Sigmoid colon (tissue), 7 donors: Measurements from ENCODE around the gene LDLRAD3. TPM values are rescaled to one million over a fixed set of nuclear protein-coding genes. Genes with fewer than 3 reads are reported as not detected.

Source experiments
- DNase-seq: peaks from one replicate; pipeline ENCODE4 v3.0.0-alpha.2; 2019
- H3K27ac ChIP-seq, 4 donors: fragments of 200-600 bp; sonication (generic); one replicate each; pipeline ENCODE4 v1.5.1; 2016 to 2019; ENCODE audit warnings: mild to moderate bottlenecking in 1 of 4
- H3K27me3 ChIP-seq, 3 donors: fragments of 200-600 bp; sonication (generic); one replicate each; pipeline ENCODE4 v1.5.1; 2019; ENCODE audit warnings: mild to moderate bottlenecking in 1 of 3
- H3K36me3 ChIP-seq, 4 donors: fragments of 200-600 bp; sonication (generic); one replicate each; pipeline ENCODE4 v1.5.1; 2016 to 2019
- H3K4me1 ChIP-seq, 4 donors: fragments of 200-600 bp; sonication (generic); one replicate each; pipeline ENCODE4 v1.5.1; 2017 to 2019
- H3K4me3 ChIP-seq, 4 donors: fragments of 200-600 bp; sonication (generic); one replicate each; pipeline ENCODE4 v1.5.1; 2017 to 2019; ENCODE audit warnings: mild to moderate bottlenecking in 2 of 4, moderate library complexity in 1 of 4
- H3K9me3 ChIP-seq, 4 donors: fragments of 200-600 bp in 3 of 4; sonication (generic) in 3 of 4; one replicate each; pipeline versions ENCODE4 v1.5.1 to v1.6.1; 2013 to 2019
- EP300 ChIP-seq, 4 donors: sonication (generic); formaldehyde crosslinking; IDR thresholded peaks; one replicate each; pipeline ENCODE4 v1.6.1; 2017; ENCODE audit warnings: antibody characterized with exemption in 4 of 4
- POLR2A ChIP-seq, 2 donors: fragments of 450-650 bp; IDR thresholded peaks; one replicate each; pipeline ENCODE4 v1.6.1; 2016; ENCODE audit warnings: antibody characterized with exemption in 2 of 2, mild to moderate bottlenecking in 2 of 2, moderate library complexity in 2 of 2
- POLR2AphosphoS5 ChIP-seq, 4 donors: sonication (generic); formaldehyde crosslinking; IDR thresholded peaks; one replicate each; pipeline ENCODE4 v1.6.1; 2017; ENCODE audit warnings: antibody characterized with exemption in 4 of 4
- WGBS, 2 donors: extraction: QIAGEN DNeasy Blood & Tissue Kit; methylation state at CpG; one replicate each; pipeline ENCODE4 v1.1.7; 2013; 5-methylcytosine and 5-hydroxymethylcytosine counted together
- intact Hi-C: fragments of 100-400 bp; cut with DNase I; formaldehyde crosslinking; loops from one replicate; pipeline ENCODE4 v1.15.1; 2023
- polyA plus RNA-seq, 3 donors: library from polyadenylated mRNA; stranded (reverse); fragments of 200-250 nt; gene quantifications; one replicate each; pipeline ENCODE4 v1.2.3, GENCODE V29; 2013
- total RNA-seq, 4 donors: library from RNA; depleted of rRNA; stranded (reverse); fragments of >200 nt; gene quantifications; one replicate each; pipeline ENCODE4 v1.1.0, GENCODE V29; 2016
- TF ChIP-seq, protein P1 (sequence below), 4 experiments: fragments of 450-650 bp in 3 of 4; fragments of 200-600 bp in 1 of 4; IDR thresholded peaks; one replicate each; pipeline ENCODE4 v1.5.1; 2016 to 2019; ENCODE audit warnings: antibody characterized with exemption in 4 of 4, mild to moderate bottlenecking in 3 of 4, moderate library complexity in 2 of 4
- donor health status: healthy with polysubstance abuse.
- donor health status: Bipolar disorder and iron deficiency.
- donor health status: healthy.

The LDLRAD3 gene
- total and polyA plus RNA-seq, 7 donors: 0.23 to 23.4 (median 10.2) TPM

GRCh38 chr11:36271794-36272407 is 328.0 kb downstream of the LDLRAD3 start:
- H3K9me3 ChIP-seq: no peaks in the 10 kb centered on the region
- H3K4me3 ChIP-seq: no peak overlapping the region
- 80 to 86% methylated on average over 5 of the region's 5 CpGs for WGBS, 2 donors
- no peaks in the 10 kb centered on the region for H3K4me1 ChIP-seq
- H3K36me3 ChIP-seq: peaks cover 17 to 62% (median 41%) of the 10 kb centered on the region in 4 donors
- intact Hi-C loops: no loop called here
- no peak overlapping the region for H3K27ac ChIP-seq
- H3K27me3 ChIP-seq: no peaks in the 10 kb centered on the region
- TF ChIP-seq, protein P1, sequence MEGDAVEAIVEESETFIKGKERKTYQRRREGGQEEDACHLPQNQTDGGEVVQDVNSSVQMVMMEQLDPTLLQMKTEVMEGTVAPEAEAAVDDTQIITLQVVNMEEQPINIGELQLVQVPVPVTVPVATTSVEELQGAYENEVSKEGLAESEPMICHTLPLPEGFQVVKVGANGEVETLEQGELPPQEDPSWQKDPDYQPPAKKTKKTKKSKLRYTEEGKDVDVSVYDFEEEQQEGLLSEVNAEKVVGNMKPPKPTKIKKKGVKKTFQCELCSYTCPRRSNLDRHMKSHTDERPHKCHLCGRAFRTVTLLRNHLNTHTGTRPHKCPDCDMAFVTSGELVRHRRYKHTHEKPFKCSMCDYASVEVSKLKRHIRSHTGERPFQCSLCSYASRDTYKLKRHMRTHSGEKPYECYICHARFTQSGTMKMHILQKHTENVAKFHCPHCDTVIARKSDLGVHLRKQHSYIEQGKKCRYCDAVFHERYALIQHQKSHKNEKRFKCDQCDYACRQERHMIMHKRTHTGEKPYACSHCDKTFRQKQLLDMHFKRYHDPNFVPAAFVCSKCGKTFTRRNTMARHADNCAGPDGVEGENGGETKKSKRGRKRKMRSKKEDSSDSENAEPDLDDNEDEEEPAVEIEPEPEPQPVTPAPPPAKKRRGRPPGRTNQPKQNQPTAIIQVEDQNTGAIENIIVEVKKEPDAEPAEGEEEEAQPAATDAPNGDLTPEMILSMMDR (IDR thresholded peaks at IDR 0.05): no peak
- no peak for TF ChIP-seq EP300 (IDR thresholded peaks at IDR 0.05)
- no peak for TF ChIP-seq POLR2AphosphoS5 (IDR thresholded peaks at IDR 0.05)
- TF ChIP-seq POLR2A (IDR thresholded peaks at IDR 0.05): no peak
- DNase-seq: no peak

DNA sequence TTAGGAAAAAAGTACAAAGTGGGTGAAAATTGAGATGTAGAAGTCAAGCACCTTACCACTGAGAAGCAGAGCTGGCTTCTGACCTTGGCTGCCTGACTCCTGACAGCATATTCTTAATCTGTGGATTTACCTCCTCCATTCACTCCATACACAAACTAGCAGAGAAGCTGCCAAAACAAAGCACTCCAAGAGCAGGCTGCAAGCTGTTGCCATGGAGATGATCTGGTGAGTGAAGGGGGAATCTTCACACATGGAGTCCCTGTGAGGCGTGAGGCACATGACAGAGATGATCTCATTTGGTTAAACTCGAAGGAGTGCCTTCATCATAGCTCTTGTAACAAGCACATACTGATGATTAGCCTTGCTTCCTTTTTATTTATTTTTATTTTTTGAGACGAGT is 329.2 kb downstream of the LDLRAD3 start:
- Histone ChIP-seq H3K9me3 (no peaks in the 10 kb centered on the region), H3K27me3 (no peaks in the 10 kb centered on the region), H3K27ac (no peak overlapping the region), H3K36me3 (peaks cover 17 to 71% (median 41%) of the 10 kb centered on the region in 4 donors), H3K4me1 (no peaks in the 10 kb centered on the region), H3K4me3 (no peak overlapping the region)
- WGBS, 2 donors: 79 to 95% methylated on average over 3 of the region's 3 CpGs
- TF ChIP-seq, protein P1 (IDR thresholded peaks at IDR 0.05): no peak
- TF ChIP-seq POLR2A (IDR thresholded peaks at IDR 0.05) (no peak), EP300 (IDR thresholded peaks at IDR 0.05) (no peak)
- DNase-seq: no peak
- intact Hi-C loops: no loop called here

DNA sequence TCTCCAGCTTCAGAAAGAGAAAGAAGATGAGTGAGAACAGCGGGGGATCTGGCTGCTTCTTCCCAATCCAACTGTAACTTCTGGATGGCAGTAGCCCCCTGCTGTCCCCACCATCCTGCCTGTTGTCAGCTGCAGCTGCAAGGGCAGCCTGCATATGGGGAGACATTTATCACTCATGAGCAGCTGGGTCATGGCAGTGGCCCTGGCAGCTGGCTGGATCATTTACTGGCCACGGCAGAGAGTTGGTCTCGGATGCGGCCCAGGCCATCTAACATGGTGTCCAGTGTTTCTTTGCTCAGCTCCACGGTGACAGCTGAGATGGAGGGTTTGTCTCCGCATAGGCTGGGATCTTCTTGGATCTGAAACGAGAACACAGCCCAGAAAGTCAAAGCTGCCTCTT is 330.6 kb downstream of the LDLRAD3 start:
- no peaks in the 10 kb centered on the region for H3K9me3 ChIP-seq
- no peaks in the 10 kb centered on the region for H3K27me3 ChIP-seq
- peaks cover 25 to 84% (median 45%) of the 10 kb centered on the region in 4 donors for H3K36me3 ChIP-seq
- no peaks in the 10 kb centered on the region for H3K4me1 ChIP-seq
- H3K27ac ChIP-seq: no peak overlapping the region
- intact Hi-C loops: no loop called here
- 96 to 97% methylated on average over 7 of the region's 7 CpGs for WGBS, 2 donors
- no peak overlapping the region for H3K4me3 ChIP-seq
- no peak for TF ChIP-seq EP300 (IDR thresholded peaks at IDR 0.05)
- TF ChIP-seq POLR2A (IDR thresholded peaks at IDR 0.05): no peak
- TF ChIP-seq POLR2AphosphoS5 (IDR thresholded peaks at IDR 0.05): no peak
- TF ChIP-seq, protein P1 (IDR thresholded peaks at IDR 0.05): no peak
- DNase-seq: no peak

DNA sequence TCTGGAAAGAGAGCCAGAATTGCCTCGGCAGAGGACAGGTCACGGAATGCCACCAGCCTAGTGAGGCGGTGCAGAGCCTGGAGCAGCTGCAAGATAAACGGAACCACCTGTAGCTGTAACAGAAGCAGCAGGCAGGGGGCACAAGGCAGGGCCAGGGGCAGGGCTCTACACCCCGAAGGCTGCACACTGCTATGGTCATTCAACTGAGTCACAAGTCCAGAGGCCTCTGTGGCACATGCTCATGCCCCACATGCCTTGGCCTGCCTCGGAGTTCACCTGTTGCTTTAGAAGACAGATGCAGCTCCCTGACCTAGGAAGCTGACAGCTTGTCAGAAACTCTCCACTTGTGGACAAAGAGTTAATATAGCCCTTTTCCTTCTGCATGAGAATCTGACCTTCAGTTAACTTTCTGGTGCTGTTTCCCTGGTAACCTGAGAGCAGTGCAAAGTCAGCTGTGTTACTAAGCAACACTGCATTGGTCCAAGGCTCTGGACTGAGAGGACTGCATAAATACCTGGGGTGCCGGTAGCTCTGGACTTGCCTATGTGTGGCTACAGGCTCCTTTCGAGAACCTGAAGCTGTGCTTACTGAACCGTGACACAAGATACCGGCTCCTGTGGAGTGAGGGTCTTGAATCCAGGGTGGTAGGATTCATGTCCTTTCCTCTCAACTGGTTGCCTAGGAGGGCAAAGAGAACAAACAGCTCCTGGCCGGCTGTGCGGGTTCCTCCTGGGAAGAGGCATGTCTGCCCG is 334.8 kb downstream of the LDLRAD3 start:
- no peaks in the 10 kb centered on the region for H3K4me1 ChIP-seq
- no peak overlapping the region for H3K27ac ChIP-seq
- no peak overlapping the region for H3K4me3 ChIP-seq
- no peaks in the 10 kb centered on the region for H3K27me3 ChIP-seq
- WGBS, 2 donors: 86 to 87% methylated on average over 13 of the region's 13 CpGs
- DNase-seq: no peak
- no peak for TF ChIP-seq POLR2A (IDR thresholded peaks at IDR 0.05)
- TF ChIP-seq EP300 (IDR thresholded peaks at IDR 0.05): no peak
- no peak for TF ChIP-seq POLR2AphosphoS5 (IDR thresholded peaks at IDR 0.05)
- TF ChIP-seq, protein P1 (IDR thresholded peaks at IDR 0.05): no peak
- intact Hi-C loops: no loop called here
- no peaks in the 10 kb centered on the region for H3K9me3 ChIP-seq
- peaks cover 24 to 67% (median 30%) of the 10 kb centered on the region in 4 donors for H3K36me3 ChIP-seq
